Liver (tissue), 9 donors: ENCODE data around the gene DCLK3. TPM values are rescaled to one million over a fixed set of nuclear protein-coding genes. Genes with fewer than 3 reads are reported as not detected.

Experiments
- DNase-seq: peaks from one replicate; pipeline ENCODE4 v3.0.0-alpha.2; 2017; ENCODE audit warnings: low spot score
- H3K27ac ChIP-seq, 2 donors: one replicate each; pipeline ENCODE4 v1.7.0; 2013; ENCODE audit warnings: inconsistent platforms in 2 of 2, low read length in 2 of 2, control low read depth in 1 of 2, low read depth in 1 of 2, mild to moderate bottlenecking in 1 of 2
- H3K27me3 ChIP-seq, 4 donors: one replicate each; pipeline versions ENCODE4 v1.6.1 to v1.7.0; 2013; ENCODE audit warnings: low read length in 3 of 4, inconsistent platforms in 1 of 4, mild to moderate bottlenecking in 1 of 4, moderate library complexity in 1 of 4; ENCODE audit not compliant: control insufficient read depth in 4 of 4, insufficient read depth in 4 of 4
- H3K36me3 ChIP-seq, 4 donors: one replicate each; pipeline versions ENCODE4 v1.6.1 to v1.7.0; 2013; ENCODE audit warnings: low read length in 3 of 4, mild to moderate bottlenecking in 3 of 4, low read depth in 1 of 4, moderate library complexity in 1 of 4; ENCODE audit not compliant: control insufficient read depth in 4 of 4, insufficient read depth in 3 of 4
- H3K4me1 ChIP-seq, 4 donors: one replicate each; pipeline versions ENCODE4 v1.6.1 to v1.7.0; 2013; ENCODE audit warnings: low read length in 3 of 4, mild to moderate bottlenecking in 3 of 4, moderate library complexity in 1 of 4; ENCODE audit not compliant: control insufficient read depth in 4 of 4, insufficient read depth in 4 of 4
- H3K4me3 ChIP-seq, 3 donors: one replicate each; pipeline versions ENCODE4 v1.6.1 to v1.7.0; 2013; ENCODE audit warnings: low read length in 3 of 3, control low read depth in 1 of 3, low read depth in 1 of 3, mild to moderate bottlenecking in 1 of 3
- H3K9ac ChIP-seq, 2 donors: one replicate each; pipeline ENCODE4 v1.7.0; 2013; ENCODE audit warnings: low read length in 2 of 2, mild to moderate bottlenecking in 2 of 2, moderate library complexity in 2 of 2, control low read depth in 1 of 2, low read depth in 1 of 2
- H3K9me3 ChIP-seq, 4 donors: one replicate each; pipeline versions ENCODE4 v1.6.1 to v1.7.0; 2013; ENCODE audit warnings: low read length in 3 of 4; ENCODE audit not compliant: control insufficient read depth in 4 of 4
- FOXA1 ChIP-seq: IDR thresholded peaks from 2 replicates; pipeline ENCODE4 v1.6.1; 2016; ENCODE audit warnings: antibody characterized with exemption
- FOXA2 ChIP-seq: IDR thresholded peaks from 2 replicates; pipeline ENCODE4 v1.6.1; 2016; ENCODE audit warnings: antibody characterized with exemption
- GABPA ChIP-seq, 2 donors: IDR thresholded peaks in 1 of 2; conservative IDR thresholded peaks in 1 of 2; 2 replicates each; pipeline ENCODE4 v1.6.1; 2016; ENCODE audit warnings: antibody characterized with exemption in 2 of 2, mild to moderate bottlenecking in 1 of 2, moderate library complexity in 1 of 2
- HNF4A ChIP-seq, 2 donors: conservative IDR thresholded peaks; 2 replicates each; pipeline ENCODE4 v1.6.1; 2016; ENCODE audit warnings: antibody characterized with exemption in 2 of 2, mild to moderate bottlenecking in 2 of 2
- MAX ChIP-seq: IDR thresholded peaks from 2 replicates; pipeline ENCODE4 v1.6.1; 2016; ENCODE audit warnings: antibody characterized with exemption
- NR2F2 ChIP-seq: IDR thresholded peaks from 2 replicates; pipeline ENCODE4 v1.6.1; 2016; ENCODE audit warnings: antibody characterized with exemption
- RAD21 ChIP-seq, 2 donors: IDR thresholded peaks; 2 replicates each; pipeline ENCODE4 v1.6.1; 2016; ENCODE audit warnings: antibody characterized with exemption in 2 of 2, mild to moderate bottlenecking in 2 of 2
- SP1 ChIP-seq: IDR thresholded peaks from 2 replicates; pipeline ENCODE4 v1.6.1; 2018; ENCODE audit warnings: antibody characterized with exemption, mild to moderate bottlenecking
- YY1 ChIP-seq: IDR thresholded peaks from 2 replicates; pipeline ENCODE4 v1.6.1; 2016; ENCODE audit warnings: antibody characterized with exemption, mild to moderate bottlenecking
- whole genome bisulfite sequencing: extraction: QIAGEN DNeasy Blood & Tissue Kit; methylation state at CpG from one replicate; pipeline ENCODE4 v1.1.7; 2013; 5-methylcytosine and 5-hydroxymethylcytosine counted together
- polyA plus RNA-seq, 2 donors: library from polyadenylated mRNA; stranded (reverse) in 1 of 2; unstranded in 1 of 2; fragments of 200-250 nt in 1 of 2; fragments of >200 nt in 1 of 2; fragmentation: Nextera tagmentation in 1 of 2; extraction: Ambion mirVana in 1 of 2; gene quantifications; one replicate each; pipeline versions ENCODE4 v1.2.1 to v1.2.3, GENCODE V29; 2013 to 2015
- total RNA-seq, 2 donors: library from RNA; depleted of rRNA; stranded (reverse); fragments of >200 nt; gene quantifications; one replicate each; pipeline ENCODE4 v1.2.3, GENCODE V29; 2014
- TF ChIP-seq, protein P1 (sequence below): IDR thresholded peaks from 2 replicates; pipeline ENCODE4 v1.6.1; 2016; ENCODE audit warnings: antibody characterized with exemption
- TF ChIP-seq, protein P2 (sequence below): fragments of 150-350 bp; IDR thresholded peaks from 2 replicates; pipeline ENCODE4 v1.5.1; 2017; ENCODE audit warnings: improper control_type of control experiment, low read depth, low read length; ENCODE audit not compliant: missing input control
- donor health status: healthy.
- donor health status: healthy.
- donor health status: healthy.
- donor health status: healthy.
- donor health status: healthy.

DCLK3 gene
- total and polyA plus RNA-seq, 4 donors: 0.01 to 0.14 (median 0.07) TPM

- no peak for DNase-seq
- Histone ChIP-seq H3K36me3 (no peaks in the 10 kb centered on the region), H3K27ac (no peak overlapping the region), H3K4me1 (no peaks in the 10 kb centered on the region), H3K4me3 (no peak overlapping the region), H3K27me3 (no peaks in the 10 kb centered on the region), H3K9ac (no peak overlapping the region), H3K9me3 (no peaks in the 10 kb centered on the region)
- 59% methylated on average over 4 of the region's 4 CpGs for WGBS
- TF ChIP-seq MAX: no peak
- TF ChIP-seq, protein P1, sequence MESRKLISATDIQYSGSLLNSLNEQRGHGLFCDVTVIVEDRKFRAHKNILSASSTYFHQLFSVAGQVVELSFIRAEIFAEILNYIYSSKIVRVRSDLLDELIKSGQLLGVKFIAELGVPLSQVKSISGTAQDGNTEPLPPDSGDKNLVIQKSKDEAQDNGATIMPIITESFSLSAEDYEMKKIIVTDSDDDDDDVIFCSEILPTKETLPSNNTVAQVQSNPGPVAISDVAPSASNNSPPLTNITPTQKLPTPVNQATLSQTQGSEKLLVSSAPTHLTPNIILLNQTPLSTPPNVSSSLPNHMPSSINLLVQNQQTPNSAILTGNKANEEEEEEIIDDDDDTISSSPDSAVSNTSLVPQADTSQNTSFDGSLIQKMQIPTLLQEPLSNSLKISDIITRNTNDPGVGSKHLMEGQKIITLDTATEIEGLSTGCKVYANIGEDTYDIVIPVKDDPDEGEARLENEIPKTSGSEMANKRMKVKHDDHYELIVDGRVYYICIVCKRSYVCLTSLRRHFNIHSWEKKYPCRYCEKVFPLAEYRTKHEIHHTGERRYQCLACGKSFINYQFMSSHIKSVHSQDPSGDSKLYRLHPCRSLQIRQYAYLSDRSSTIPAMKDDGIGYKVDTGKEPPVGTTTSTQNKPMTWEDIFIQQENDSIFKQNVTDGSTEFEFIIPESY: no peak
- no peak for TF ChIP-seq NR2F2
- no peak for TF ChIP-seq SP1
- TF ChIP-seq, protein P2, sequence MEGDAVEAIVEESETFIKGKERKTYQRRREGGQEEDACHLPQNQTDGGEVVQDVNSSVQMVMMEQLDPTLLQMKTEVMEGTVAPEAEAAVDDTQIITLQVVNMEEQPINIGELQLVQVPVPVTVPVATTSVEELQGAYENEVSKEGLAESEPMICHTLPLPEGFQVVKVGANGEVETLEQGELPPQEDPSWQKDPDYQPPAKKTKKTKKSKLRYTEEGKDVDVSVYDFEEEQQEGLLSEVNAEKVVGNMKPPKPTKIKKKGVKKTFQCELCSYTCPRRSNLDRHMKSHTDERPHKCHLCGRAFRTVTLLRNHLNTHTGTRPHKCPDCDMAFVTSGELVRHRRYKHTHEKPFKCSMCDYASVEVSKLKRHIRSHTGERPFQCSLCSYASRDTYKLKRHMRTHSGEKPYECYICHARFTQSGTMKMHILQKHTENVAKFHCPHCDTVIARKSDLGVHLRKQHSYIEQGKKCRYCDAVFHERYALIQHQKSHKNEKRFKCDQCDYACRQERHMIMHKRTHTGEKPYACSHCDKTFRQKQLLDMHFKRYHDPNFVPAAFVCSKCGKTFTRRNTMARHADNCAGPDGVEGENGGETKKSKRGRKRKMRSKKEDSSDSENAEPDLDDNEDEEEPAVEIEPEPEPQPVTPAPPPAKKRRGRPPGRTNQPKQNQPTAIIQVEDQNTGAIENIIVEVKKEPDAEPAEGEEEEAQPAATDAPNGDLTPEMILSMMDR: no peak
- no peak for TF ChIP-seq FOXA2
- TF ChIP-seq GABPA (IDR thresholded peaks at IDR 0.05 in 1 of 2, conservative IDR thresholded peaks at IDR 0.05 in 1 of 2): no peak
- no peak for TF ChIP-seq RAD21 (IDR thresholded peaks at IDR 0.05)
- TF ChIP-seq YY1: no peak
- TF ChIP-seq FOXA1: no peak
- TF ChIP-seq HNF4A (conservative IDR thresholded peaks at IDR 0.05): no peak
Measured at GRCh38 chr3:36662626-36663025, 101.7 kb downstream of the DCLK3 start.

Other genes starting within 250 kb of the DCLK3 start
- 10 to 100 TPM; 12.4 to 40.0 TPM for gene TRANK1, start 180.5 kb upstream of the DCLK3 start, total RNA-seq
- 1 to 10 TPM; 2.9 to 8.1 TPM for gene TRANK1, start 180.5 kb upstream of the DCLK3 start, polyA plus RNA-seq
- gene EPM2AIP1, start 228.6 kb upstream of the DCLK3 start, total RNA-seq: 10 to 100 TPM in 1 of 2 donors, 1 to 10 TPM in 1; 9.0 to 11.8 TPM
- 1 to 10 TPM; 2.9 to 6.4 TPM for gene EPM2AIP1, start 228.6 kb upstream of the DCLK3 start, polyA plus RNA-seq
- gene MLH1, start 229.0 kb upstream of the DCLK3 start, total RNA-seq: 10 to 100 TPM; 31.7 to 34.2 TPM
- gene MLH1, start 229.0 kb upstream of the DCLK3 start, polyA plus RNA-seq: 10 to 100 TPM in 1 of 2 donors, 1 to 10 TPM in 1; 9.4 to 13.3 TPM